WI38 (cell line): ENCODE measurements around the gene PLA2G2E.

Experiments
- H3K4me3 ChIP-seq: 2 replicates; pipeline ENCODE4 v1.5.1; 2011; ENCODE audit warnings: low read depth, mild to moderate bottlenecking, control low read depth, low read length
- CTCF ChIP-seq: IDR thresholded peaks from 2 replicates; pipeline ENCODE4 v1.5.1; 2012; ENCODE audit warnings: low read depth, mild to moderate bottlenecking, control low read depth, low read length

Gene PLA2G2E

GRCh38 chr1:19901653-19902052, 21.8 kb downstream of the PLA2G2E start:
- H3K4me3 ChIP-seq: no peak overlapping the region
- TF ChIP-seq CTCF: no peak

GRCh38 chr1:19894218-19894617, 29.2 kb downstream of the PLA2G2E start:
- H3K4me3 ChIP-seq: no peak overlapping the region
- no peak for TF ChIP-seq CTCF

- H3K4me3 ChIP-seq: no peak overlapping the region
- TF ChIP-seq CTCF: no peak
Measured at GRCh38 chr1:19893687-19894086, 29.7 kb downstream of the PLA2G2E start.

GRCh38 chr1:19892628-19893168, 30.7 kb downstream of the PLA2G2E start:
- H3K4me3 ChIP-seq: no peak overlapping the region
- no peak for TF ChIP-seq CTCF

GRCh38 chr1:19892129-19892528, 31.3 kb downstream of the PLA2G2E start:
- TF ChIP-seq CTCF: no peak
- H3K4me3 ChIP-seq: no peak overlapping the region

GRCh38 chr1:19889656-19890055, 33.8 kb downstream of the PLA2G2E start:
- H3K4me3 ChIP-seq: no peak overlapping the region
- no peak for TF ChIP-seq CTCF

- no peak for TF ChIP-seq CTCF
- H3K4me3 ChIP-seq: no peak overlapping the region
Measured at GRCh38 chr1:19888112-19888511, 35.3 kb downstream of the PLA2G2E start.
